ENCODE data around the gene MAP2K2.

GRCh38 chr19:4043966-4044715 lies 79.8 kb downstream of the MAP2K2 start:
- TF ChIP-seq CTCF (IDR thresholded peaks at IDR 0.05) (no peak), POLR2A (IDR thresholded peaks at IDR 0.05) (no peak)

All from esophagus squamous epithelium (tissue), 4 donors.